Daoy (cell line): ENCODE measurements around the gene CAV1. TPM values are rescaled to one million over a fixed set of nuclear protein-coding genes. Genes with fewer than 3 reads are reported as not detected.
A peak's percentile ranks its signal among the peaks of the same experiment; 100 is the strongest.
"Not testable (repeated sequence)": the region's sequence is repeated elsewhere in the genome, so short reads cannot be mapped to it uniquely, and the experiment has no call there.

Experiments
- DNase-seq: peaks from one replicate; pipeline ENCODE4 v3.0.0-alpha.2; 2015; ENCODE audit warnings: low read depth
- total RNA-seq: library from RNA; depleted of rRNA; stranded (reverse); fragments of >200 nt; shearing (Covaris generic); gene quantifications from 2 replicates; pipeline ENCODE4 v1.2.3, GENCODE V29; 2014; rRNA removed

The CAV1 gene
- total RNA-seq: 465 and 514 TPM in 2 replicates

GRCh38 chr7:116524609-116525297, at the start of gene CAV1:
Gene CAV1 (plus strand): TSS chr7:116525036. CDS start chr7:116525063, 27 bp downstream.
- DNase-seq: peak; percentile 100

GRCh38 chr7:116477625-116478024, 47.2 kb upstream of the CAV1 start:
- DNase-seq: no peak

- no peak for DNase-seq
Observed at GRCh38 chr7:116478834-116479233, 46.0 kb upstream of the CAV1 start.

- no peak for DNase-seq
Observed at GRCh38 chr7:116483271-116483942, 41.4 kb upstream of the CAV1 start.

GRCh38 chr7:116484389-116484788, 40.4 kb upstream of the CAV1 start:
- DNase-seq: not testable (repeated sequence)

- DNase-seq: no peak
Observed at GRCh38 chr7:116487907-116488521, 36.8 kb upstream of the CAV1 start.

GRCh38 chr7:116490351-116490750, 34.5 kb upstream of the CAV1 start:
- DNase-seq: no peak

GRCh38 chr7:116491887-116492653, 32.8 kb upstream of the CAV1 start:
- DNase-seq: no peak

GRCh38 chr7:116492654-116493109, 32.2 kb upstream of the CAV1 start:
- no peak for DNase-seq

- no peak for DNase-seq
Observed at GRCh38 chr7:116493449-116493848, 31.4 kb upstream of the CAV1 start.

GRCh38 chr7:116494472-116494871, 30.4 kb upstream of the CAV1 start:
- DNase-seq: no peak

GRCh38 chr7:116495736-116496135, 29.1 kb upstream of the CAV1 start:
- DNase-seq: peak; percentile 17

GRCh38 chr7:116496653-116497052, 28.2 kb upstream of the CAV1 start:
- no peak for DNase-seq

GRCh38 chr7:116497708-116498107, 27.1 kb upstream of the CAV1 start:
- DNase-seq: no peak

- DNase-seq: peak; percentile 89
Observed at GRCh38 chr7:116499168-116500077, 25.4 kb upstream of the CAV1 start, which contains the start of gene CAV2. Gene CAV2 (plus strand): TSS chr7:116499738. CDS start chr7:116499782, 44 bp downstream.

- DNase-seq: peak; percentile 89
Observed at GRCh38 chr7:116500078-116500853, 24.6 kb upstream of the CAV1 start.

- DNase-seq: peak; percentile 82
Observed at GRCh38 chr7:116501425-116502167, 23.2 kb upstream of the CAV1 start.

GRCh38 chr7:116502201-116503096, 22.4 kb upstream of the CAV1 start:
- DNase-seq: no peak
